ENCODE measurements around the gene ZNF48. TPM values are rescaled to one million over a fixed set of nuclear protein-coding genes. Genes with fewer than 3 reads are reported as not detected.

The ZNF48 gene
- total and polyA plus RNA-seq, 11 donors = 3.1 to 11.0 (median 5.9) TPM

GRCh38 chr16:30399435-30400186 is 4.4 kb downstream of the ZNF48 start:
- DNase-seq (no peak), ATAC-seq (no peak)
- intact Hi-C loops (cut with DNase I) = loop anchor here in 4 of 10 donors (5.0 to 10.0 kb wide), 3 partner anchors 32 to 305 kb away; partner anchors contain the start of genes CD2BP2 (in 1 of the 4), TBX6 (in 1 of the 4) and YPEL3 (in 1 of the 4)
- H3K36me3 ChIP-seq = peaks cover 0 to 19% (median 6%) of the 10 kb centered on the region in 9 donors
- H3K4me3 ChIP-seq = peak overlapping the region; percentile 37 to 86 (median 70)
- H3K9me3 ChIP-seq = no peaks in the 10 kb centered on the region
- WGBS, 4 donors = 13 to 17% (median 15%) methylated on average over 12 of the region's 12 CpGs
- H3K27ac ChIP-seq = peak overlapping the region; percentile 80 to 93 (median 90)
- TF ChIP-seq, protein P1, sequence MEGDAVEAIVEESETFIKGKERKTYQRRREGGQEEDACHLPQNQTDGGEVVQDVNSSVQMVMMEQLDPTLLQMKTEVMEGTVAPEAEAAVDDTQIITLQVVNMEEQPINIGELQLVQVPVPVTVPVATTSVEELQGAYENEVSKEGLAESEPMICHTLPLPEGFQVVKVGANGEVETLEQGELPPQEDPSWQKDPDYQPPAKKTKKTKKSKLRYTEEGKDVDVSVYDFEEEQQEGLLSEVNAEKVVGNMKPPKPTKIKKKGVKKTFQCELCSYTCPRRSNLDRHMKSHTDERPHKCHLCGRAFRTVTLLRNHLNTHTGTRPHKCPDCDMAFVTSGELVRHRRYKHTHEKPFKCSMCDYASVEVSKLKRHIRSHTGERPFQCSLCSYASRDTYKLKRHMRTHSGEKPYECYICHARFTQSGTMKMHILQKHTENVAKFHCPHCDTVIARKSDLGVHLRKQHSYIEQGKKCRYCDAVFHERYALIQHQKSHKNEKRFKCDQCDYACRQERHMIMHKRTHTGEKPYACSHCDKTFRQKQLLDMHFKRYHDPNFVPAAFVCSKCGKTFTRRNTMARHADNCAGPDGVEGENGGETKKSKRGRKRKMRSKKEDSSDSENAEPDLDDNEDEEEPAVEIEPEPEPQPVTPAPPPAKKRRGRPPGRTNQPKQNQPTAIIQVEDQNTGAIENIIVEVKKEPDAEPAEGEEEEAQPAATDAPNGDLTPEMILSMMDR (IDR thresholded peaks at IDR 0.05) = no peak
- no peak for TF ChIP-seq POLR2A (IDR thresholded peaks at IDR 0.05)
- H3K27me3 ChIP-seq = no peaks in the 10 kb centered on the region
- peaks cover 5 to 37% (median 18%) of the 10 kb centered on the region in 12 donors for H3K4me1 ChIP-seq

- Histone ChIP-seq H3K4me3 (no peak overlapping the region), H3K27ac (no peak overlapping the region), H3K4me1 (peaks cover 0 to 29% (median 9%) of the 10 kb centered on the region in 12 donors), H3K36me3 (peaks cover 0 to 18% (median 6%) of the 10 kb centered on the region in 9 donors), H3K27me3 (no peaks in the 10 kb centered on the region), H3K9me3 (no peaks in the 10 kb centered on the region)
- WGBS, 4 donors = 86 to 91% (median 89%) methylated on average over 8 of the region's 8 CpGs
- ATAC-seq = no peak
- intact Hi-C loops (cut with DNase I) = loop anchor here in 3 of 10 donors (5.0 to 10.0 kb wide), 2 partner anchors 35 to 307 kb away; partner anchors contain the start of genes TBX6 (in 1 of the 3) and YPEL3 (in 1 of the 3)
- no peak for DNase-seq
- TF ChIP-seq, protein P1 (IDR thresholded peaks at IDR 0.05) = no peak
- TF ChIP-seq POLR2A (IDR thresholded peaks at IDR 0.05) = no peak
Observed at GRCh38 chr16:30401768-30402425, 6.7 kb downstream of the ZNF48 start.

GRCh38 chr16:30406795-30407101 is 11.5 kb downstream of the ZNF48 start:
- DNase-seq = no peak
- no peaks in the 10 kb centered on the region for H3K27me3 ChIP-seq
- peak overlapping the region in 11 of 12 donors; percentile 76 to 93 (median 85) for H3K27ac ChIP-seq
- no peaks in the 10 kb centered on the region for H3K9me3 ChIP-seq
- WGBS, 4 donors = 15 to 22% (median 19%) methylated on average over 14 of the region's 14 CpGs
- H3K4me1 ChIP-seq = peaks cover 0 to 33% (median 17%) of the 10 kb centered on the region in 12 donors
- H3K36me3 ChIP-seq = peaks cover 0 to 8% (median 5%) of the 10 kb centered on the region in 9 donors
- no peak for ATAC-seq
- TF ChIP-seq, protein P1 (IDR thresholded peaks at IDR 0.05) = no peak
- no peak for TF ChIP-seq POLR2A (IDR thresholded peaks at IDR 0.05)
- peak overlapping the region; percentile 54 to 96 (median 76) for H3K4me3 ChIP-seq
- intact Hi-C loops (cut with DNase I) = loop anchor here in 4 of 10 donors (2.0 to 10.0 kb wide), 6 partner anchors 28 to 334 kb away; partner anchors contain the start of genes TBX6 (in 2 of the 4) and YPEL3 (in 1 of the 4)

Data from heart left ventricle (tissue), 16 donors.